H1 (cell line): ENCODE measurements around the gene MYO3A. TPM values are rescaled to one million over a fixed set of nuclear protein-coding genes. Genes with fewer than 3 reads are reported as not detected.

Source experiments
- CTCF ChIA-PET: fragments of 300-600 bp; sonication (Branson Sonifier 250); formaldehyde crosslinking; loops from one replicate; lab custom pipeline; 2021; ENCODE audit not compliant: partially characterized antibody; lab: Charles Lee
- POLR2A ChIA-PET: fragments of 300-600 bp; sonication (Branson Sonifier 250); formaldehyde crosslinking; loops from one replicate; lab custom pipeline; 2021; ENCODE audit warnings: inconsistent platforms; ENCODE audit not compliant: partially characterized antibody; lab: Charles Lee
- DNase-seq, 2 experiments: peaks; one replicate each; pipeline versions ENCODE4 v3.0.0 to v3.0.0-alpha.2; 2010 to 2022; ENCODE audit warnings: low spot score in 2 of 2, low read depth in 1 of 2, mixed read lengths in 1 of 2
- FAIRE-seq: peaks from 2 replicates; lab custom pipeline; 2011; peaks lifted over from hg19 to GRCh38; lab: Jason Lieb, UNC
- H2AFZ ChIP-seq: 2 replicates; pipeline ENCODE4 v1.8.1; 2012; ENCODE audit warnings: low read length, inconsistent platforms
- H2AK5ac ChIP-seq: 2 replicates; pipeline ENCODE4 v1.6.1; 2013; ENCODE audit warnings: low read depth, low read length
- H2BK120ac ChIP-seq: replicated peaks from 2 replicates; pipeline ENCODE3; 2013; ENCODE audit warnings: low read depth, low read length, inconsistent platforms
- H2BK12ac ChIP-seq: 2 replicates; pipeline ENCODE4 v1.6.1; 2013; ENCODE audit warnings: low read depth, low read length
- H2BK15ac ChIP-seq: 2 replicates; pipeline ENCODE4 v1.6.1; 2013; ENCODE audit warnings: low read length
- H2BK20ac ChIP-seq: 2 replicates; pipeline ENCODE4 v1.6.1; 2013; ENCODE audit warnings: low read length
- H2BK5ac ChIP-seq: 2 replicates; pipeline ENCODE4 v1.6.1; 2013; ENCODE audit warnings: low read depth, low read length
- H3K14ac ChIP-seq: 2 replicates; pipeline ENCODE4 v1.6.1; 2013; ENCODE audit warnings: inconsistent platforms; ENCODE audit not compliant: insufficient read length
- H3K18ac ChIP-seq: 2 replicates; pipeline ENCODE4 v1.6.1; 2013; ENCODE audit warnings: low read length; ENCODE audit errors: extremely low read depth
- H3K23ac ChIP-seq: 2 replicates; pipeline ENCODE4 v1.6.1; 2013; ENCODE audit warnings: inconsistent platforms; ENCODE audit not compliant: insufficient read length
- H3K23me2 ChIP-seq: 2 replicates; pipeline ENCODE4 v1.6.1; 2013; ENCODE audit warnings: low read depth, low read length
- H3K27ac ChIP-seq: 2 replicates; pipeline ENCODE4 v1.6.1; 2011; ENCODE audit warnings: low read depth, low read length, inconsistent platforms
- H3K27me3 ChIP-seq, 4 experiments: replicated peaks in 1 of 4; 1 replicate in 1 of 4; 2 replicates in 3 of 4; pipeline versions ENCODE4 v1.6.1 to v1.8.1; 2011 to 2013; ENCODE audit warnings: low read length in 3 of 4, mild to moderate bottlenecking in 3 of 4, inconsistent platforms in 2 of 4, mixed read lengths in 2 of 4, moderate library complexity in 1 of 4; ENCODE audit not compliant: control insufficient read depth in 3 of 4, insufficient read depth in 3 of 4; ENCODE audit errors: extremely low read depth in 1 of 4
- H3K36me3 ChIP-seq, 4 experiments: 2 replicates each; pipeline versions ENCODE4 v1.6.1 to v1.8.1; 2011 to 2013; ENCODE audit warnings: mild to moderate bottlenecking in 4 of 4, low read length in 3 of 4, moderate library complexity in 2 of 4, control low read depth in 1 of 4, inconsistent platforms in 1 of 4; ENCODE audit not compliant: insufficient read depth in 4 of 4, control insufficient read depth in 2 of 4
- H3K4ac ChIP-seq: replicated peaks from 2 replicates; pipeline ENCODE3; 2013; ENCODE audit warnings: low read length, low read depth, mixed read lengths, inconsistent platforms; ENCODE audit not compliant: insufficient read length
- H3K4me1 ChIP-seq, 4 experiments: replicated peaks in 1 of 4; 1 replicate in 1 of 4; 2 replicates in 3 of 4; pipeline versions ENCODE4 v1.6.1 to v1.8.1; 2011 to 2013; ENCODE audit warnings: low read length in 3 of 4, inconsistent platforms in 2 of 4, mixed read lengths in 1 of 4; ENCODE audit not compliant: insufficient read depth in 4 of 4, control insufficient read depth in 3 of 4
- H3K4me2 ChIP-seq, 2 experiments: 2 replicates each; pipeline versions ENCODE4 v1.6.1 to v1.8.1; 2011 to 2013; ENCODE audit warnings: low read depth in 2 of 2, low read length in 2 of 2, control low read depth in 1 of 2, inconsistent platforms in 1 of 2, mild to moderate bottlenecking in 1 of 2; ENCODE audit not compliant: insufficient read depth in 1 of 2
- H3K4me3 ChIP-seq, 4 experiments: fragments of 200-600, 300-600 bp in 1 of 4; sonication (generic), shearing (Covaris generic), sonication (Bioruptor Twin) in 1 of 4; 2 replicates each; pipeline versions ENCODE4 v1.5.1 to v1.8.1; 2011 to 2016; ENCODE audit warnings: low read length in 4 of 4, low read depth in 3 of 4, control low read depth in 2 of 4, inconsistent platforms in 2 of 4, mild to moderate bottlenecking in 2 of 4, mixed read lengths in 1 of 4, moderate library complexity in 1 of 4; ENCODE audit not compliant: insufficient read depth in 2 of 4; ENCODE audit errors: extremely low read depth in 1 of 4
- H3K56ac ChIP-seq: replicated peaks from 2 replicates; pipeline ENCODE3; 2013; ENCODE audit warnings: low read depth, mild to moderate bottlenecking, mixed read lengths, low read length, inconsistent platforms; ENCODE audit not compliant: insufficient read length
- H3K79me1 ChIP-seq: 2 replicates; pipeline ENCODE4 v1.6.1; 2013; ENCODE audit warnings: low read depth, low read length, control low read depth
- H3K79me2 ChIP-seq, 2 experiments: 2 replicates each; pipeline versions ENCODE4 v1.6.1 to v1.8.1; 2012 to 2013; ENCODE audit warnings: low read length in 2 of 2, mild to moderate bottlenecking in 2 of 2, inconsistent platforms in 1 of 2; ENCODE audit not compliant: insufficient read depth in 2 of 2, control insufficient read depth in 1 of 2
- H3K9ac ChIP-seq, 4 experiments: replicated peaks in 1 of 4; 1 replicate in 1 of 4; 2 replicates in 3 of 4; pipeline versions ENCODE4 v1.6.1 to v1.8.1; 2011 to 2013; ENCODE audit warnings: low read depth in 3 of 4, low read length in 3 of 4, control low read depth in 2 of 4, mild to moderate bottlenecking in 2 of 4, moderate library complexity in 2 of 4, inconsistent platforms in 1 of 4; ENCODE audit errors: extremely low read depth in 1 of 4
- H3K9me3 ChIP-seq, 2 experiments: 2 replicates each; pipeline versions ENCODE4 v1.6.1 to v1.8.1; 2012 to 2013; ENCODE audit warnings: mild to moderate bottlenecking in 2 of 2, moderate library complexity in 2 of 2, control low read depth in 1 of 2, inconsistent platforms in 1 of 2, low read depth in 1 of 2, low read length in 1 of 2, mixed read lengths in 1 of 2; ENCODE audit not compliant: insufficient read depth in 2 of 2
- H4K20me1 ChIP-seq, 2 experiments: replicated peaks in 1 of 2; 2 replicates each; pipeline versions ENCODE3 to v1.8.1; 2011 to 2013; ENCODE audit warnings: inconsistent platforms in 2 of 2, low read length in 2 of 2, mild to moderate bottlenecking in 1 of 2; ENCODE audit not compliant: insufficient read depth in 2 of 2, control insufficient read depth in 1 of 2
- H4K5ac ChIP-seq: 2 replicates; pipeline ENCODE4 v1.6.1; 2013; ENCODE audit warnings: low read length, low read depth, mixed read lengths, inconsistent platforms; ENCODE audit not compliant: insufficient read length
- H4K8ac ChIP-seq: 2 replicates; pipeline ENCODE4 v1.8.0; 2013; ENCODE audit warnings: mild to moderate bottlenecking, moderate library complexity, low read length, inconsistent platforms; ENCODE audit not compliant: insufficient read depth; ENCODE audit errors: extremely low read depth
- H4K91ac ChIP-seq: replicated peaks from 2 replicates; pipeline ENCODE3; 2013; ENCODE audit warnings: low read length, mixed read lengths, inconsistent platforms; ENCODE audit not compliant: insufficient read length
- ATF3 ChIP-seq: IDR thresholded peaks from 2 replicates; pipeline ENCODE4 v1.6.1; 2011; ENCODE audit warnings: low read depth, mild to moderate bottlenecking, low read length; ENCODE audit not compliant: insufficient read depth
- BCL11A ChIP-seq, 2 experiments: IDR thresholded peaks; one replicate each; pipeline ENCODE4 v1.6.1; 2011; ENCODE audit warnings: low read depth in 2 of 2, low read length in 2 of 2, mild to moderate bottlenecking in 2 of 2
- CBX5 ChIP-seq: fragments of 300-800, 300-1000 bp; sonication (generic); IDR thresholded peaks from 2 replicates; pipeline ENCODE4 v1.7.1; 2016; ENCODE audit warnings: antibody characterized with exemption, low read length, low read depth
- CTBP2 ChIP-seq: IDR thresholded peaks from 2 replicates; pipeline ENCODE4 v1.7.0; 2011; ENCODE audit warnings: borderline replicate concordance, mild to moderate bottlenecking, moderate library complexity, mixed read lengths, low read length; ENCODE audit not compliant: insufficient read depth, insufficient read length
- JUN ChIP-seq: IDR thresholded peaks from 2 replicates; pipeline ENCODE4 v1.6.1; 2011; ENCODE audit warnings: low read depth, mild to moderate bottlenecking, improper control_type of control experiment, low read length
- NRF1 ChIP-seq: IDR thresholded peaks from 2 replicates; pipeline ENCODE4 v1.6.1; 2011; ENCODE audit warnings: mild to moderate bottlenecking, low read depth, low read length, improper control_type of control experiment
- RFX5 ChIP-seq: IDR thresholded peaks from 2 replicates; pipeline ENCODE4 v1.6.1; 2011; ENCODE audit warnings: low read depth, low read length, improper control_type of control experiment, borderline replicate concordance
- SIN3A ChIP-seq, 2 experiments: IDR thresholded peaks in 1 of 2; conservative IDR thresholded peaks in 1 of 2; 2 replicates each; pipeline ENCODE4 v1.6.1; 2011 to 2012; ENCODE audit warnings: low read length in 2 of 2, improper control_type of control experiment in 1 of 2, low read depth in 1 of 2, mild to moderate bottlenecking in 1 of 2
- SIRT6 ChIP-seq: IDR thresholded peaks from one replicate; pipeline ENCODE4 v1.7.1; 2012; ENCODE audit warnings: low read length, inconsistent platforms
- TAF1 ChIP-seq: IDR thresholded peaks from 2 replicates; pipeline ENCODE4 v1.6.1; 2011; ENCODE audit warnings: mild to moderate bottlenecking, low read depth, low read length
- TAF7 ChIP-seq: optimal IDR thresholded peaks from 2 replicates; pipeline ENCODE3; 2011; ENCODE audit warnings: low read depth, mild to moderate bottlenecking, inconsistent platforms, low read length, moderate library complexity, borderline replicate concordance
- TBP ChIP-seq: IDR thresholded peaks from 2 replicates; pipeline ENCODE4 v1.6.1; 2011; ENCODE audit warnings: low read depth, low read length, improper control_type of control experiment
- TEAD4 ChIP-seq: IDR thresholded peaks from 2 replicates; pipeline ENCODE4 v1.6.1; 2012; ENCODE audit warnings: low read depth, low read length, inconsistent platforms, mixed read lengths
- ZNF274 ChIP-seq: IDR thresholded peaks from 2 replicates; pipeline ENCODE4 v1.7.0; 2012; ENCODE audit warnings: low read length, borderline replicate concordance; ENCODE audit errors: extremely low read depth
- WGBS, 2 experiments: shearing (Covaris generic) in 1 of 2; methylation state at CpG; one replicate each; pipeline versions ENCODE4 v1.1.6 to v1.1.7; 2013 to 2015; ENCODE audit warnings: low lambda C conversion rate in 2 of 2, mixed read lengths in 2 of 2, inconsistent platforms in 1 of 2, low coverage in 1 of 2, missing lambda C conversion rate in 1 of 2; ENCODE audit not compliant: insufficient replicate concordance in 2 of 2, insufficient coverage in 1 of 2, insufficient read length in 1 of 2; ENCODE audit errors: extremely low coverage in 1 of 2, missing lambda C conversion rate in 1 of 2; 5-methylcytosine and 5-hydroxymethylcytosine counted together
- polyA plus RNA-seq, 7 experiments: library from polyadenylated mRNA; depleted of rRNA in 3 of 7; stranded (reverse) in 5 of 7; unstranded in 2 of 7; fragments of >200 nt in 5 of 7; fragments of 200-250 nt in 2 of 7; gene quantifications; 1 replicate in 5 of 7; 2 replicates in 1 of 7; 4 replicates in 1 of 7; pipeline versions ENCODE4 v1.2.1 to v1.2.3, GENCODE V29; 2011 to 2013; ENCODE audit warnings: missing spikeins in 2 of 7, mixed read lengths in 2 of 7
- total RNA-seq: library from RNA; stranded (reverse); fragmentation: NEBNext Ultra II Directional; extraction: Animal tissue kit (Norgen Biotek cat#: 25700); gene quantifications from 2 replicates; pipeline ENCODE4 v1.2.1, GENCODE V29; 2021

Gene MYO3A
- total and polyA plus RNA-seq, 2 of the 8 experiments (the other 6 are each of a cell fraction or from before 2014, with no cell fraction given) = 3.9 to 5.3 TPM

- no peak overlapping the region for H3K9ac ChIP-seq
- no peak overlapping the region for H3K4ac ChIP-seq
- no peak overlapping the region for H2BK120ac ChIP-seq
- no peak overlapping the region for H2BK12ac ChIP-seq
- H4K91ac ChIP-seq = no peak overlapping the region
- H3K4me2 ChIP-seq = no peak overlapping the region
- H3K27me3 ChIP-seq = no peaks in the 10 kb centered on the region
- H2BK20ac ChIP-seq = no peak overlapping the region
- 79% methylated on average over 2 of the region's 2 CpGs; no CpG with 5 or more reads in 1 of the 2 experiments for WGBS, 2 experiments
- H2AK5ac ChIP-seq = no peak overlapping the region
- no peak overlapping the region for H3K4me3 ChIP-seq
- no peak overlapping the region for H4K5ac ChIP-seq
- H3K23me2 ChIP-seq = no peaks in the 10 kb centered on the region
- H3K4me1 ChIP-seq = 0 out of 7 replicates have a peak, but pooled peaks cover 0 to 2% (median 0%) of the 10 kb centered on the region in 4 experiments
- H3K27ac ChIP-seq = no peak overlapping the region
- H2BK5ac ChIP-seq = no peak overlapping the region
- H3K9me3 ChIP-seq = no peaks in the 10 kb centered on the region
- no peak overlapping the region for H3K18ac ChIP-seq
- no peak overlapping the region for H3K23ac ChIP-seq
- ChIA-PET POLR2A (interaction anchor here (0.6 kb wide), 1 partner anchor 38 kb away, joined by 5 read pairs; no protein-coding TSS in a partner anchor), CTCF (interaction anchor here (0.7 kb wide), 1 partner anchor 11 kb away, joined by 3 read pairs; no protein-coding TSS in a partner anchor)
- H3K36me3 ChIP-seq = no peaks in the 10 kb centered on the region
- H2BK15ac ChIP-seq = no peak overlapping the region
- H2AFZ ChIP-seq = no peak overlapping the region
- no peaks in the 10 kb centered on the region for H4K20me1 ChIP-seq
- H3K79me2 ChIP-seq = no peaks in the 10 kb centered on the region
- no peak for FAIRE-seq
- no peak for DNase-seq
- no peak overlapping the region for H3K56ac ChIP-seq
- no peaks in the 10 kb centered on the region for H3K79me1 ChIP-seq
- no peak overlapping the region for H3K14ac ChIP-seq
- H4K8ac ChIP-seq = no peak overlapping the region
- TF ChIP-seq CBX5 (no peak), TEAD4 (no peak), CTBP2 (no peak), NRF1 (no peak), SIRT6 (no peak), BCL11A (IDR thresholded peaks at IDR 0.05; ENCODE audit: low read depth in 2 of 2, low read length in 2 of 2) (no peak), RFX5 (no peak), SIN3A (conservative IDR thresholded peaks at IDR 0.05 in 1 of 2, IDR thresholded peaks at IDR 0.05 in 1 of 2; ENCODE audit: low read depth in 1 of 2, low read length in 2 of 2) (no peak), JUN (no peak), TBP (no peak), TAF1 (no peak), ATF3 (no peak), TAF7 (no peak), ZNF274 (no peak)
Observed at GRCh38 chr10:25890995-25891394, 43.0 kb upstream of the MYO3A start.
